Right forelimb (tissue), 1 donor: ENCODE results near the gene SFR1.
A peak's percentile ranks its signal among the peaks of the same experiment; 100 is the strongest.
"Not testable (repeated sequence)": the region's sequence is repeated elsewhere in the genome, so short reads cannot be mapped to it uniquely, and the experiment has no call there.

Experiments used
- DNase-seq: peaks from one replicate; pipeline ENCODE4 v3.0.0-alpha.2; 2018

SFR1 gene

DNA sequence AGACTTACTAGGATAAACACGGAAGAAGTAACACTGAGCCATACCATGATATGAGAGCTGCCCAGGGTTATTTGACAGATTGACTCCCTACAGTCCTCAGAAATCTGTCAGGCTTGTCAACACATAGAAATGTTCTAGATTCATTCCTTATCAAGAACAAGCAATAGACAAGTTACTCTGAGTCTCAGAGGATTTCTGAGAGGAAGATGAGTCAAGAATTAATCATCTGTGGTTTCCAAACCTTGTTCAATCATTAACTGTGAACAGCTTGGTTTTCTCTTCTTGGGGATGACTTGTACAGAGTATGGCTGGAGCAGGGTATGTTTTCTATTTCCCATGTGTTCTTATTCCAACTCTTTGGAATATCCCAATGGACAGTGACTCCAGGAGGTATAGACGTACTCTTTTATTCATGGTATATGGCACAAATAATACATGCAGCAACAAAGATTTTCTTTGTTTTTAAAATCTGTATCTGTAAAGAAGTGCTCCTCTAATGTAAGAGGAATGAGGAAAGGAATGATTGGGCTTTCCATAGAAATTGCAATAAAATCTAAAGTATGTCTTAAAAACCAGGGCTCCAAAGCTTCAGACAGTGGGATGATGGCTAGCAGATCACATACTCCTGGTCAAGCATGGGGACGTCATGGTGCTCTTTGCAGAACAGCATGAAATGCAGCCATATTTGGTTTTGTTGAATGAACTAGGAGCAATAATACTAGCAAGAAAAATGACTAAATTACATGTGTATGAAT lies 11.9 kb upstream of the SFR1 start:
- no peak for DNase-seq

DNA sequence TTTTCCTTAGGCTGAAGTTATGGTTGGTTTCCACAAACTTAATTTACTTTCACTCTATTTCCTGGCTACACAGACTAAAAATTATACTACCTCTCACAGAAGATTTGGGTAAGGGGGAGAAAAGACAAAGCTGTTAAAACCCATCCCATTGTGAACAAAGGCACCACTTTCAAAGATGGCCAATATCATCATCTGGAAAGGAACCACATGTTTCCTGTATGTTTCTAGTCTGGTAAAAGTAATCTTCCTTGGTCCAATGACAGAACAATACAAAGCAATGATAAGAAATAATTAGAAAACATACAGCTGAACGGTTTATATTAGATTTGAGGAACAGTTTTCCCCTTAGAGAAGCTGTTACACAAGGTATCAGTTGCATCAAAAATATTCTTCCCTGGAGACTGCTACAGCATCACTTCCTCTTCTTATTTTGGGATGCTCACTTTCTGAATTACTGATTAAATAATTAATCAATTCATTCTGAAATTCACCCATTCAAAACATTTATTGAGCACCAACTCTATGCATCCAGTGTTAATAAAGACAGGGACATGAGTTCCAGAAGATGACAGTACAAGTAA lies 8.5 kb upstream of the SFR1 start:
- DNase-seq = no peak

DNA sequence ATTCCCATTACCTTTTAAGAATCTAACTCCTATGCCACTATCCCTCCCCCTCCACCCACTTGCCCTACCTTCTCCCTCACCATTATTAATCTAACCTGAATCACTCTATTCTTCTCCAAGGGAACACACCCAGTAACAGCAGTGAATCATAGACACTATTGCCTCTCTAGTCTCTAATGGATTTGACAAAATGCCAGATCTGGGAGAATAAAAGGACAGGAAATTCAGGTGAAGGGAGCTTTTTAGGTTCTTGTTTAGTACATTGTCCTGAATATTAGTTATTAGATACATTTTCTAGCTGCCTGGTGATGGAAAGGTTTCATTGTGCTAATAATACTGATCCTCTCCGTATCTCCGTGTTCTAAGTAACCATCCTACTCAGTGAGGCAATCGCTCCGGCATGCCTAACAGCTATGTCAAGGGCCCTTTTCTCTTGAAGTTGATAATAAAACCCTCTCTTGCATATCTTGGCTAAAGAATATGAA lies 4.1 kb upstream of the SFR1 start:
- no peak for DNase-seq

DNA sequence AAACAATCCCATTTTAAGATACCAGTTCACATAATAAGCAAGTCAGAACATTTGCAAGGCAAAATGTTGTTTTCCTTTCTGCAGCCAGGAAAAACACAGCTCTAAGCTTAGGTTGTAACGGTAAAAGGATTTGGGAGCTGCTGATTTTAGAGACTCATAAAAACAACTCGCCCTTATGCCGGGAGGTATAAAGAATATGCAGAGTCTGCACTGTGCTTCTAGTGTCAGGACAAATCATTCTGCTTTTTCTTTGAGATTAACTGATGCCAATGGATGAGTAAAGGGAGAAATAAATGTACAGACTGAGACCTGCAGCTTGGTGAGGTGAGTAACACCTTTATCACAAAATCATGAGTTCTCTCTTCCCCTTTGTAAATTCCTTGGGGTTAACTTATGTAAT lies 2.0 kb upstream of the SFR1 start:
- DNase-seq = no peak

DNA sequence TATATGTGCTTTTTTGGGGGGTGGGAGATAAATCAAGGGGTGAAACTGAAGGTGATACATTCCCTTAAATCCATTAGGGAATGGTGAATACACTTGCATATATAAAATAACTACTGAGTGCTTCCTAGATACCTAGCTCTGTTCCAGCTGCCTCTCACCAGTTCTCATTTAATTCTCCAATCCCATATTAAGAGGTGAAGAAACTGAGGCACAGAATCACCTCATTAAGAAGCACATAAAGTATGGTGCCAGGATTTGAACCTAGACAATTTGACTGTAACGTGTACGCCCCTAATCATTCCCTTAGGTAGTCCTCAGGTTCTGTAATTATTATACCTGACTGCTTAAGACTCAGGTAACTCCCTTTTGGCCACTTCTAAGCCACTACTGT lies 1.5 kb upstream of the SFR1 start:
- DNase-seq = no peak

GRCh38 chr10:104120903-104121484 lies 977 bp upstream of the SFR1 start:
- DNase-seq = peak; percentile 90

- DNase-seq = no peak
Measured at GRCh38 chr10:104122225-104123107, 495 bp downstream of the SFR1 start.

DNA sequence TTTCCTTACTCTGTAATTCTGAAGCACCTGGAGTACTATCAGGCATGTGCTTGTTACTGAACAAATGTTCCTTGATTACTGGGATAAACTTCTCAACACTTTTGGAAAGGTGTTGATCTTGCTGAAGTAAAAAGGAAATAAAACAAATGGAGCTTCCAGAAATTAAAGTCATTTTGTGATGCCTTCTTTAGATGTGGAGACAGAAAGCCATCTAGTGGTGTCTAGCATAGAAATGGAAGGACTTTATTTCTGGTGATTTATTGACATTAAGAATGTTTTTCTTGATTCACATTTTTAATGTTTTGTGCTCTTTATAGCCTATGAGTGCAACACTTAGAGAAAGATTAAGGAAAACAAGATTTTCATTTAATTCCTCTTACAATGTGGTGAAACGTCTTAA lies 1.4 kb downstream of the SFR1 start:
- no peak for DNase-seq

DNA sequence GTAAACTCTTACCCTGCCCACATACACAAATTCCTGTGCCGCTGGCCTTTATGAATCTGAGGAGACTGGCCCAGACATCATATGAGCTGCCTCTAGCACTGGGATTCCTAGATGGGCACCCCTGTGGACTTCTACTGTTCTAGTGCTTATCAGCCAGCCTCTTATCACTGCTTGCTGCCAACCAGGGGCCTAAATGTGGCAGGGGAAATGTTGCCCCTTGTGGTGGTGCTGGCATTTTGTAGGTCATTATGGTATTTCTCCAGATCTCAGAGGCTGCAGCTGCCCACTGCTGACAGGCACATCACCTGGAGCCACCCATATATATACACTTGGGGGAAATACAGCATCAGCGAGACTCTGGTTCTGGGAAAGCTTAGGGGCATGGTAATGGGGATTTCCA lies 5.4 kb downstream of the SFR1 start:
- no peak for DNase-seq

- DNase-seq = no peak
Measured at GRCh38 chr10:104128214-104128613, 6.2 kb downstream of the SFR1 start.

- no peak for DNase-seq
Measured at GRCh38 chr10:104130041-104130440, 8.1 kb downstream of the SFR1 start.

GRCh38 chr10:104138131-104138530 lies 16.2 kb downstream of the SFR1 start:
- no peak for DNase-seq

DNA sequence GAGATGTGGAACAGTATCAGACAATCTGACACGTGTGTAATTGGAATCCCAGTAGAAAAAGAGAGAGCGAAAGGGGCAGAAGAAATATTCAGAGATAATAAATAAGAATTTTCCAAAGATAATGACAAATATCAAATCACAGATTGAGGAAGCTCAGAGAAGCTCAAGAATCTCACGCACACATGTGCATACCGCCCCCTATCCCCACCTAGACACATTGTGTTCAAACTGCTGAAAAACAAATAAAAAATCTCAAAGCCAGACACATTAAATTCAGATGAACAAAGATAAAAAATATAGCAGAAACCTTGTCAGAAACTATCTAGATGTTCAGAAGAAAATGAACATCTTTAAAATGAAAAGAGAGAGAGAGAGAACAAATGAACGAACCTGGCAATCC lies 17.2 kb downstream of the SFR1 start:
- no peak for DNase-seq

- no peak for DNase-seq
Measured at GRCh38 chr10:104142081-104142480, 20.1 kb downstream of the SFR1 start.

DNA sequence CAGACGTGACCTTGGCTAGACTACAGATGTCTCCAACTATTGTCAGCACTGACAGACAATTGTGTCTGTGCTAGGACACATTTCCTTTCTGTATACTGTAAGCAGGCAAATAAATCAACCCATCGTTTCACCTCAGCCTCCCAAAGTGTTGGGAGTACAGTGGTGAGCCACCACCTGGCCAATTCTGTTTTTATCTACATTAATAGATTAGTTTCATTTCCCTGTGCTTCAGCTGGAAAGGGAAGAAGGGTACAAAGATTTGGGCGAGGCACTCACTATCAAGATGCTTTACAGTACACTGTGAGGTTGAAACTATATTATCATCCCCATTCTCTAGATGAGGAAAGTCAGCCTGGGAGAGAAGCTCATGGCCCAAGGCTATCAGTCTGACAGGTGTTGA lies 21.9 kb downstream of the SFR1 start:
- DNase-seq = no peak

GRCh38 chr10:104144931-104145330 lies 23.0 kb downstream of the SFR1 start:
- DNase-seq = no peak

DNA sequence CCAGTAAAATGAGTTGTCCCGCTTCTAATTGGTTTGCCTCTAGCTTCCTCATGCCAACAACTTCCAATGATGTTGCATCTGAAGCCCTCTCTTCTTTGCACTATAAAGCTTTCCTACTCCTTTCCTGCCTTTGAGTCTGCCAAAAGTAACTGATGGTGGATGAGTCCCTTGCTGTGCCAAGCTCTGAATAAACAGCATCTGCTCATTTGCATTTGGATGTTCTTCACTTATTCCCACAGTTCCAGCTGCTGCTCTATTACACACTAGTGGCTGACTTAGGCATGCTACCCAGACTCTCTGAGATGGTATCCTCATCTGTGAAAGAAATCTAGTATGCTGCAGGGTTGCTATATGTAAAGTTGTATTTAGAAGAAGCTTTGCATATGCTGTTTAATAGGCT lies 24.9 kb downstream of the SFR1 start:
- DNase-seq = no peak

DNA sequence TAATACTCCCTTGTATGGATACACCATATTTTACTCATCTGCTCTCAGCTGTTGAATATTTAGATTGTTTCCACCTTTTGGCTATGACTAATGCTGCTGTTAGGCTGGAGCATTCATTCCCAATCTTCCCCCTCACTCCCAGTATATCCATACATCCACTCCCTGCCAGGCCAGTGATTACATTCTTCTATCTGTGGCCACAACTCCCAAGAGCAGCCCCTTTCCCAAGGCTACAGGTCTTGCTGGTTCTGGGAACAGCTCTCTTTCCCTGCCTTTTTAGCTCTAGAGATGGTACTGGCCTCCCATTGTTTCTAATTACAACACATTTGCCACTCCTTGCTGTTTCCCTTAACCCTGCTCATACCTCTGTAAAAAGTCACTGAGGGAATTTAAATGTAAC lies 28.2 kb downstream of the SFR1 start:
- no peak for DNase-seq

DNA sequence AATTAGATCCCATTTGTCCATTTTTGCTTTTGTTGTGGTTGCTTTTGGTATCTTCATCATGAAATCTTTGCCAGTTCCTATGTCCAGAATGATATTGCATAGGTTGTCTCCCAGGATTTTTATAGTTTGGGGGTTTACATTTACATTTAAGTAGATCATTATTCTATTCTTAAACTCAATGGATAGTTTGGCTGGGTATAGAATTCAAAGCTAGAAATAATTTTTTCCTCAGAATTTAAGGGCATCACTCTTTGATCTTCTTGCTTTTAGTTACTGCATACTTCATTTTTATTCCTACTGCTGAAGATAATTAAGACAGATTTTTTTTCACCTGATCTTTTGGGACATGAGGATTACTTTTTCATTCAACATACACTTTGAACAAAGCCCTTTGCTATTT lies 29.8 kb downstream of the SFR1 start:
- no peak for DNase-seq

DNA sequence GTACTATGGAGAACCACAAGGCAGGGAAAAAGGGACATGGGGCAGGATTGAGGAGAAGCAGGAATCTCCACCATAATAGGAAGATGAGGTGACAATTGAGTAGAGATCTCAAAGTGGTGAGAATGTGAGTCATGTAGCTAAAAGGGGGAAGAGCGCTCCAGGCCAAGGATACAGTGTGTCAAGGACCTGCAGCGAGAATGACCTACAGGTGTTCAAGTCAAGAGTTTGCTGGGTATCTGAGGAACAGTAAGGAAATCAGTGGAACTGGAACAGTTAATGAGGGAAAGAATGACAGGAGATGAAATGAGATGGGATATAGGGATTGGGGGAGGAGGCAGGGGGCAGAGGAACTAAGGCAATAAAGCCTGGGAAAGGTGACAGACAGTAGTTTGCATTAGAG lies 33.6 kb downstream of the SFR1 start:
- DNase-seq = no peak

DNA sequence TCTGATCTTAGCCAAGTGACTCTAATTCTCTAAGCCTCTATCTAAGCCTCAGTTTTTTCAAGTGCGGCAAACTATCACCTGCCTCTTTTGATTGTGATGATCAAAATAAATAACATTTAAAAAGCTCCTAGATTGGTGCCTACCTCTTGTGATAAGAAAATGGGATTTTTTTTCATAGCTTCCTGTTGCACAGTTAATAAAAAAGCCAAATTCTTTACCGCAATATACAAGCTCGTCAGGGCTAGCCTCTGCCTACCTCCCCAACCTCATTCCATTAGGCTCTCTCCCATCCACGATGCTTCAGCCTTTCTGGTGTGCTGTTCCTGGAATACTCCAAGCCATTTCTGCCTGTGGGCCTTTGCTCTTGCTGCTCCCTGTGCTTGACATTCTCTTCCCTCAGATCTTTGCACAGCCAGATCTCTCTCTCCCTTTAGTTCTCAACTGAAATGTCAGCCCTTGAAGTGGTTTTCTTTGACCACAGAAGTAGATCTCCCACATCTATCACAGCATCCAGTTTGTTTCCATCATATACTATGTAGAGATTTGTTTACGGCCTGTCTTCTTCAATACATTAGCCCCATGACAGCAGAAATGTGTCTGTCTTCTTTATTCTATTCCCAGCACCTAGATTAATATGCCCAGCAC lies 48.8 kb downstream of the SFR1 start:
- DNase-seq = no peak

- not testable (repeated sequence) for DNase-seq
Measured at GRCh38 chr10:104174136-104174535, 52.2 kb downstream of the SFR1 start.
